Activated naive CD4-positive, alpha-beta T cell treated with anti-CD3 and anti-CD28 coated beads, Interleukin-2, amount 50 U/mL, for 24 hours (primary cell): ENCODE results near the gene CIT.
"Not testable (repeated sequence)": the region's sequence is repeated elsewhere in the genome, so short reads cannot be mapped to it uniquely, and the experiment has no call there.

Experiments
- H3K27ac Mint-ChIP-seq: one replicate; pipeline ENCODE4 v1.8.0; 2021; ENCODE audit warnings: mild to moderate bottlenecking, mixed read lengths
- H3K27me3 Mint-ChIP-seq: one replicate; pipeline ENCODE4 v1.8.0; 2021; ENCODE audit warnings: mixed read lengths
- H3K36me3 Mint-ChIP-seq: one replicate; pipeline ENCODE4 v1.8.0; 2021; ENCODE audit warnings: mixed read lengths
- H3K4me1 Mint-ChIP-seq: one replicate; pipeline ENCODE4 v1.8.0; 2021; ENCODE audit warnings: mixed read lengths
- H3K4me3 Mint-ChIP-seq: one replicate; pipeline ENCODE4 v1.8.0; 2021; ENCODE audit warnings: mild to moderate bottlenecking, mixed read lengths
- H3K9me3 Mint-ChIP-seq: one replicate; pipeline ENCODE4 v1.8.0; 2021; ENCODE audit warnings: mixed read lengths

The CIT gene

GRCh38 chr12:119876761-119877638, at the start of gene CIT:
TSS of gene CIT (minus strand) at chr12:119877320. CDS start at chr12:119876168, 1,152 bp downstream.
- Mint-ChIP-seq H3K36me3 (no peaks in the 10 kb centered on the region), H3K4me3 (peak within 1 kb of the TSS; percentile 85), H3K27ac (peak within 1 kb of the TSS; percentile 6), H3K27me3 (no peaks in the 10 kb centered on the region), H3K9me3 (no peaks in the 10 kb centered on the region), H3K4me1 (peaks cover 16% of the 10 kb centered on the region)

- Mint-ChIP-seq H3K9me3 (no peaks in the 10 kb centered on the region), H3K27me3 (no peaks in the 10 kb centered on the region), H3K4me1 (no peaks in the 10 kb centered on the region), H3K4me3 (no peak overlapping the region), H3K27ac (no peak overlapping the region), H3K36me3 (no peaks in the 10 kb centered on the region)
Observed at GRCh38 chr12:119925269-119925668, 48.1 kb upstream of the CIT start.

GRCh38 chr12:119920064-119920463, 42.9 kb upstream of the CIT start:
- no peak overlapping the region for H3K27ac Mint-ChIP-seq
- H3K4me1 Mint-ChIP-seq, result no peaks in the 10 kb centered on the region
- H3K9me3 Mint-ChIP-seq, result no peaks in the 10 kb centered on the region

DNA sequence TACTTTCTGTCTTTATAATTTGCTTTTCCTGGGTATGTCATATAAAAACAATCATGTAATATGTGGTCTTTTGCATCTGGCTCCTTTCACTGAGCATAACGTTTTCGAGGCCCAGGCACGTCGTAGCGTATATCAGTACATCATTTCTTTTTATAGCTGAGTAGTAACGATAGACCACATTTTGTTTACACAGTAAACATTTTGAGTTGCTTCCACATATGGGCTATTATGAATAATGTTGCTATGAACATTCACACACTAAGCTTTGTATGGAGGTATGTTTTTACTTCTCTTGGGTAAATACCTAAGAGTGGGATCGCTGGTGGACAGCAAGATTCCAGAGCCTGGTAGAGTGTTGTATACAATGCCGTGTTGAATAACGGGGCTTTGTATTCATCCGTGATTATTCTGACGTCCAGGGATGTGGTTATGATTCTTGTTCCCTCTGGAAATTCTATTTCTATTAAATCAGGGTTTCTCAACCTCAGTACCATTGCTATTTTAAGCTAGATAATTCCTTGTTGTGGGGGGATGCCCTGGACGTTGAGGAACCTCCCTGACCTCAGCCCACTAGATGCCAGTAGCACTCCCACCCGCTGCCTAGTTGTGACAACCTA, 38.9 kb upstream of the CIT start:
- Mint-ChIP-seq H3K9me3 (no peaks in the 10 kb centered on the region), H3K36me3 (no peaks in the 10 kb centered on the region), H3K4me3 (no peak overlapping the region), H3K27ac (no peak overlapping the region), H3K27me3 (no peaks in the 10 kb centered on the region), H3K4me1 (no peaks in the 10 kb centered on the region)

More at GRCh38 chr12:119920064-119920463, 42.9 kb upstream of the CIT start:
- Mint-ChIP-seq H3K36me3 (no peaks in the 10 kb centered on the region), H3K4me3 (no peak overlapping the region), H3K27me3 (no peaks in the 10 kb centered on the region)

- no peaks in the 10 kb centered on the region for H3K27me3 Mint-ChIP-seq
- no peak overlapping the region for H3K27ac Mint-ChIP-seq
- no peaks in the 10 kb centered on the region for H3K4me1 Mint-ChIP-seq
- no peak overlapping the region for H3K4me3 Mint-ChIP-seq
- no peaks in the 10 kb centered on the region for H3K9me3 Mint-ChIP-seq
- H3K36me3 Mint-ChIP-seq, result no peaks in the 10 kb centered on the region
Observed at GRCh38 chr12:119914666-119915065, 37.5 kb upstream of the CIT start.

- no peaks in the 10 kb centered on the region for H3K9me3 Mint-ChIP-seq
- H3K27ac Mint-ChIP-seq, result no peak overlapping the region
- H3K4me3 Mint-ChIP-seq, result no peak overlapping the region
- no peaks in the 10 kb centered on the region for H3K4me1 Mint-ChIP-seq
- H3K36me3 Mint-ChIP-seq, result no peaks in the 10 kb centered on the region
- H3K27me3 Mint-ChIP-seq, result no peaks in the 10 kb centered on the region
Observed at GRCh38 chr12:119913536-119914330, 36.6 kb upstream of the CIT start.

GRCh38 chr12:119911182-119911581, 34.1 kb upstream of the CIT start:
- Mint-ChIP-seq H3K27ac (no peak overlapping the region), H3K4me1 (no peaks in the 10 kb centered on the region), H3K4me3 (no peak overlapping the region), H3K27me3 (no peaks in the 10 kb centered on the region), H3K36me3 (no peaks in the 10 kb centered on the region), H3K9me3 (no peaks in the 10 kb centered on the region)

DNA sequence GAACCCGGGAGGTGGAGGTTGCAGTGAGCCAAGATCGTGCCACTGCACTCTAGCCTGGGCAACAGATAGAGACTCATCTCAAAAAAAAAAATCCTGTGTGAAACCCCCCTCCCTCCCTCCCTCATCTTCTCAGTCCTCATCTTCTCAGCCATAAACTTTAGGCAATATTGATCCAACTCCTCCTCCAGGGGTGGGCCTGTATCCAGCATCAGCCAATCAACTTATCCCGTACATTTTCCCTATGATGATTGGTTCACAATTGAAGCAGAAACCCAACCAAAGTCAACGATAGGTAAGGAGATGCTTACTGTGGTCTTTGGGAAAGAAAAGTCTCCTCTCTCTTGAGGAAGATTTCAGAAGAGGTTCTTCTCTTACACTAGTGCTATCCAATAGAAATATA, 33.5 kb upstream of the CIT start:
- H3K4me1 Mint-ChIP-seq, result no peaks in the 10 kb centered on the region
- no peaks in the 10 kb centered on the region for H3K27me3 Mint-ChIP-seq
- H3K4me3 Mint-ChIP-seq, result no peak overlapping the region
- no peaks in the 10 kb centered on the region for H3K36me3 Mint-ChIP-seq
- no peaks in the 10 kb centered on the region for H3K9me3 Mint-ChIP-seq
- H3K27ac Mint-ChIP-seq, result no peak overlapping the region

DNA sequence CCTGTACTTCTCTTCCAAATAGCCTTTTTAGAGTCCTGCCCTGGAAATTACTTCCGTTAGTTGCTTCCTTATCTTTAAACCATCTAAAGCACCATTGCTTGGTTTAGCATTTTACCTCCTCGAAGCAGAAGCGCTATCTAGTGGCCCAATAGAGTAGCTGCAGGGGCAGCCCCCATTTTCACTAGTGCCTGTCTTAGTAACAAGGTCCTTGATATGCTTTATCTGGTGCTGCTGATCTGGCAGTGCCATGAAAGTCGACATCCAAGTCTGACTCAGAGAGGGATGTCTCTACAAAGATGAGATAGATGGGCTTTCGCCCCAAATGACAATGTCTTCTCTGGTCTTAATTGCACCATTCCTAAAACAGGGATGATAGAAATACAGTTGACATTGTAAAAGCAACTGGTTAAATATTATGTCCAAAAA, 25.0 kb upstream of the CIT start:
- Mint-ChIP-seq H3K9me3 (no peaks in the 10 kb centered on the region), H3K27ac (no peak overlapping the region), H3K36me3 (no peaks in the 10 kb centered on the region), H3K4me1 (peaks cover 6% of the 10 kb centered on the region), H3K4me3 (no peak overlapping the region), H3K27me3 (no peaks in the 10 kb centered on the region)

DNA sequence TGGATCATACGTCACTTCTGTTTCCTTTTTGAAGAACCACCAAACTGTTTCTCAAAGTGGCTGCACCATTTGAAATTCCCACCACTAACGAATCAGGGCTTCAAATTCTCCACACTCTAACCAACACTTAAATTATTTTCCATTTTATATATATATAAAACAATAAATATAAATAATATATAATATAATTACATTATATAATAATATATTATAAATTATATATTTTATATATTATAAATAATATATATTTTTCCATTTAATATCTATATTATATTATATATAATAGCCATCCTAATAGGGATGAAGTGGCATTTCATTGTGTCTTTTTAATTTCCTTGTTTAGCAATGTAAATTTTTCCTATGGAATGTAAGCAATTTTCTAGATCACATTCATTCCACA, 24.6 kb upstream of the CIT start:
- Mint-ChIP-seq H3K4me3 (no peak overlapping the region), H3K36me3 (no peaks in the 10 kb centered on the region), H3K27ac (no peak overlapping the region), H3K9me3 (no peaks in the 10 kb centered on the region), H3K4me1 (peaks cover 6% of the 10 kb centered on the region), H3K27me3 (no peaks in the 10 kb centered on the region)

GRCh38 chr12:119894916-119895315, 17.8 kb upstream of the CIT start:
- Mint-ChIP-seq H3K4me1 (no peaks in the 10 kb centered on the region), H3K36me3 (no peaks in the 10 kb centered on the region), H3K27ac (peak overlapping the region; percentile 6), H3K4me3 (no peak overlapping the region), H3K9me3 (no peaks in the 10 kb centered on the region), H3K27me3 (peaks cover 6% of the 10 kb centered on the region)

- H3K27ac Mint-ChIP-seq, H3K4me3 Mint-ChIP-seq, H3K36me3 Mint-ChIP-seq, H3K9me3 Mint-ChIP-seq, H3K4me1 Mint-ChIP-seq, H3K27me3 Mint-ChIP-seq: not testable (repeated sequence)
Observed at GRCh38 chr12:119892611-119893010, 15.5 kb upstream of the CIT start.

GRCh38 chr12:119885549-119885948, 8.4 kb upstream of the CIT start:
- Mint-ChIP-seq H3K27ac (no peak overlapping the region), H3K4me3 (no peak overlapping the region), H3K36me3 (no peaks in the 10 kb centered on the region), H3K27me3 (peaks cover 9% of the 10 kb centered on the region), H3K9me3 (no peaks in the 10 kb centered on the region), H3K4me1 (no peaks in the 10 kb centered on the region)

GRCh38 chr12:119883791-119884190, 6.7 kb upstream of the CIT start:
- H3K27ac Mint-ChIP-seq, H3K36me3 Mint-ChIP-seq, H3K4me3 Mint-ChIP-seq, H3K9me3 Mint-ChIP-seq, H3K4me1 Mint-ChIP-seq, H3K27me3 Mint-ChIP-seq: not testable (repeated sequence)

DNA sequence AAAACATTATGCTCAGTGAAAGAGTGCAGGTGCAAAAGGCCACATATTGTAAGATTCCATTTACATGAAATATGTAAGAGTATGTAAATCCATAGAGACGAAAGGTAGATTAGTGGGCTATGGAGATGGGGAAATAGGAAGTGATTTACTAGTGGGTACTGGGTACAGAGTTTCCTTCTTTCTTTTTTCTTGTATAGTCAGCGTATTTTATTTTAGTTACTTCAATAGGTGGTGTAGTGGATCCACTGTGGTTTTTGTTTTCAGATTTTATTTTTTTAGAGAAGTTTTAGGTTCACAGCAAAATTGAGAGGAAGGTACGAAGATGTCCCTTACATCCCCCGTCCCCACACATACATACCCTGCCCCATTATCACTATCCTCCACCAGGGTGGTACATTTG, 6.1 kb upstream of the CIT start:
- Mint-ChIP-seq H3K27ac (no peak overlapping the region), H3K4me3 (no peak overlapping the region), H3K9me3 (no peaks in the 10 kb centered on the region), H3K4me1 (no peaks in the 10 kb centered on the region), H3K36me3 (no peaks in the 10 kb centered on the region), H3K27me3 (peaks cover 9% of the 10 kb centered on the region)

- Mint-ChIP-seq H3K4me1 (peaks cover 16% of the 10 kb centered on the region), H3K36me3 (no peaks in the 10 kb centered on the region), H3K27me3 (no peaks in the 10 kb centered on the region), H3K9me3 (no peaks in the 10 kb centered on the region), H3K27ac (no peak overlapping the region), H3K4me3 (peak overlapping the region; percentile 85)
Observed at GRCh38 chr12:119877639-119877948, 474 bp upstream of the CIT start.
